Measurements from ENCODE around the gene DYSF.

DNA sequence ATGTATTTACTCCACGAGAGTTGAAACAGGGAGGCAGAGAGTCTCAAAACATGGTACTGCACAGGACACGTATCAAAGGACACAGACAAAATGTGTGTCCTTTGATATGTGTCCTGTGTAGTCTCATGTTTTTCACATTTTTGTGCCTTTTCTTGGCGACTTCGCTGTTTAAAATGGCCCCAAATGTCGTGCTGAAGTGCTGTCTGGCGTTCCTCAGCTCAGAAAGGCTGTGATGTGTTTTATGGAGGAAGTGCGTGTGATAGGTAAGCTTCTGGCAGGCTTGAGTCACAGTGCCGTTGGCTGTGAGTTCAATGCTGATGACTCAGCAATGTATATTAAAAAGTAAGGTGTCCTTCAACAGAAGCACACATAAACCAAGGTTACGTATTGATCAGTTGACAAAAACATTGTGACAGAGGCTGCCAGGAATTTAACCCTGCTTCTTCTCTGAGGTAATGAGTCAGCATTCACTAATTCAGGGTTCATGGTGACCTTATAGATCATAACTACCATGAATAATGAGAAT, 78.2 kb downstream of the DYSF start:
- TF ChIP-seq, protein P1, sequence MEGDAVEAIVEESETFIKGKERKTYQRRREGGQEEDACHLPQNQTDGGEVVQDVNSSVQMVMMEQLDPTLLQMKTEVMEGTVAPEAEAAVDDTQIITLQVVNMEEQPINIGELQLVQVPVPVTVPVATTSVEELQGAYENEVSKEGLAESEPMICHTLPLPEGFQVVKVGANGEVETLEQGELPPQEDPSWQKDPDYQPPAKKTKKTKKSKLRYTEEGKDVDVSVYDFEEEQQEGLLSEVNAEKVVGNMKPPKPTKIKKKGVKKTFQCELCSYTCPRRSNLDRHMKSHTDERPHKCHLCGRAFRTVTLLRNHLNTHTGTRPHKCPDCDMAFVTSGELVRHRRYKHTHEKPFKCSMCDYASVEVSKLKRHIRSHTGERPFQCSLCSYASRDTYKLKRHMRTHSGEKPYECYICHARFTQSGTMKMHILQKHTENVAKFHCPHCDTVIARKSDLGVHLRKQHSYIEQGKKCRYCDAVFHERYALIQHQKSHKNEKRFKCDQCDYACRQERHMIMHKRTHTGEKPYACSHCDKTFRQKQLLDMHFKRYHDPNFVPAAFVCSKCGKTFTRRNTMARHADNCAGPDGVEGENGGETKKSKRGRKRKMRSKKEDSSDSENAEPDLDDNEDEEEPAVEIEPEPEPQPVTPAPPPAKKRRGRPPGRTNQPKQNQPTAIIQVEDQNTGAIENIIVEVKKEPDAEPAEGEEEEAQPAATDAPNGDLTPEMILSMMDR (IDR thresholded peaks at IDR 0.05) = no peak
- no peak for TF ChIP-seq POLR2A (IDR thresholded peaks at IDR 0.05)
